ENCODE data around the gene TNFRSF8.

TNFRSF8 gene

GRCh38 chr1:12075195-12076114, 12.4 kb downstream of the TNFRSF8 start:
- DNase-seq (ENCODE audit: insufficient read length, low spot score), result no peak
- FAIRE-seq, result no peak
- TF ChIP-seq CTCF (IDR thresholded peaks at IDR 0.05; ENCODE audit: insufficient read depth, missing control alignments), result no peak

GRCh38 chr1:12076425-12077005, 13.4 kb downstream of the TNFRSF8 start:
- FAIRE-seq, result no peak
- TF ChIP-seq CTCF (IDR thresholded peaks at IDR 0.05; ENCODE audit: insufficient read depth, missing control alignments), result no peak
- DNase-seq (ENCODE audit: insufficient read length, low spot score), result no peak

GRCh38 chr1:12078575-12078937, 15.5 kb downstream of the TNFRSF8 start:
- TF ChIP-seq CTCF (IDR thresholded peaks at IDR 0.05; ENCODE audit: insufficient read depth, missing control alignments), result no peak
- FAIRE-seq, result no peak
- DNase-seq (ENCODE audit: insufficient read length, low spot score), result no peak

GRCh38 chr1:12078938-12079861, 16.1 kb downstream of the TNFRSF8 start:
- FAIRE-seq (no peak), DNase-seq (ENCODE audit: insufficient read length, low spot score) (no peak)
- TF ChIP-seq CTCF (IDR thresholded peaks at IDR 0.05; ENCODE audit: insufficient read depth, missing control alignments), result peak; percentile 43

GRCh38 chr1:12080156-12080555, 17.1 kb downstream of the TNFRSF8 start:
- DNase-seq (ENCODE audit: insufficient read length, low spot score) (no peak), FAIRE-seq (no peak)
- TF ChIP-seq CTCF (IDR thresholded peaks at IDR 0.05; ENCODE audit: insufficient read depth, missing control alignments), result no peak

- TF ChIP-seq CTCF (IDR thresholded peaks at IDR 0.05; ENCODE audit: insufficient read depth, missing control alignments), result no peak
- DNase-seq (ENCODE audit: insufficient read length, low spot score), result no peak
- FAIRE-seq, result no peak
These were observed 17.9 kb downstream of the TNFRSF8 start for GRCh38 chr1:12080773-12081556.

All from D721Med (cell line).